Stimulated activated naive B cell treated with anti-CD40 and anti-IgM and Interleukin-4, amounts not matched to agents 10 μg/mL and 1 μg/mL and 100 μg/mL, for 72 hours (primary cell): ENCODE results near the gene ARHGEF9.

ENCODE experiments used
- ATAC-seq, 2 donors: fragments of 150-1000 bp; cut with Tn5 transposase; replicated peaks; 2 replicates each; pipeline ENCODE4 v1.10.0; 2021; ENCODE audit warnings: moderate library complexity in 1 of 2
- DNase-seq: peaks from one replicate; pipeline ENCODE4 v3.0.0; 2021
- H3K27ac Mint-ChIP-seq: one replicate; pipeline ENCODE4 v1.8.0; 2022; ENCODE audit warnings: mild to moderate bottlenecking, mixed read lengths
- H3K27me3 Mint-ChIP-seq, 2 donors: one replicate each; pipeline ENCODE4 v1.8.0; 2022; ENCODE audit warnings: mixed read lengths in 2 of 2
- H3K36me3 Mint-ChIP-seq, 2 donors: one replicate each; pipeline ENCODE4 v1.8.0; 2022; ENCODE audit warnings: mixed read lengths in 2 of 2, mild to moderate bottlenecking in 1 of 2
- H3K4me1 Mint-ChIP-seq, 2 donors: one replicate each; pipeline ENCODE4 v1.8.0; 2022; ENCODE audit warnings: mixed read lengths in 2 of 2, mild to moderate bottlenecking in 1 of 2
- H3K4me3 Mint-ChIP-seq, 2 donors: one replicate each; pipeline ENCODE4 v1.8.0; 2022; ENCODE audit warnings: mild to moderate bottlenecking in 2 of 2, mixed read lengths in 2 of 2, moderate library complexity in 1 of 2
- H3K9me3 Mint-ChIP-seq, 2 donors: one replicate each; pipeline ENCODE4 v1.8.0; 2022; ENCODE audit warnings: mixed read lengths in 2 of 2, mild to moderate bottlenecking in 1 of 2

Gene ARHGEF9

GRCh38 chrX:63737131-63737921, 47.7 kb downstream of the ARHGEF9 start:
- Mint-ChIP-seq H3K4me3 (no peak overlapping the region), H3K9me3 (no peaks in the 10 kb centered on the region), H3K27ac (no peak overlapping the region), H3K36me3 (peaks cover 1 to 3% of the 10 kb centered on the region in 2 donors), H3K27me3 (no peaks in the 10 kb centered on the region), H3K4me1 (peaks cover 11 to 14% of the 10 kb centered on the region in 2 donors)
- no peak for ATAC-seq
- no peak for DNase-seq

DNA sequence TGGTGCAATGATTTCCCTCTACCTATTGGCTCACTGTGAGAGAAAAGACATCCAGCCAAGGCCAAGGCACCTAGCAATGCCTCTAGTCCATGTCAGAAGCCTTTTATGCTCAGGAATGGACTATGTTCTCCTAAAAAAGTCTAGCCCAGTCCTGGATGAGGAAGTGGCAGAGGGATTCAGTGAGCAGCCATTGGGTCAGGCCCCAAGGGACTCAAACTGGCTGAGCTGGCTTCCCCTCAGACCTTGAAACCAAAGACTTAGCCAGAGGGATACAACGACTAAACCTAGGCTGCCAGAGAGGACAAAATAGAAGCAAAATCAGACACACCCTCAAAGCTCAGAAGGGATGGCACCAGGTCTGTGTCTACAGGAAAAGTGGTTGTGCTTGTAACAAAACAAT, 49.1 kb downstream of the ARHGEF9 start:
- Mint-ChIP-seq H3K27me3 (no peaks in the 10 kb centered on the region), H3K4me3 (no peak overlapping the region), H3K9me3 (no peaks in the 10 kb centered on the region), H3K36me3 (peaks cover 6% of the 10 kb centered on the region in 2 donors), H3K4me1 (peaks cover 11 to 19% of the 10 kb centered on the region in 2 donors), H3K27ac (no peak overlapping the region)
- DNase-seq (no peak), ATAC-seq (no peak)

DNA sequence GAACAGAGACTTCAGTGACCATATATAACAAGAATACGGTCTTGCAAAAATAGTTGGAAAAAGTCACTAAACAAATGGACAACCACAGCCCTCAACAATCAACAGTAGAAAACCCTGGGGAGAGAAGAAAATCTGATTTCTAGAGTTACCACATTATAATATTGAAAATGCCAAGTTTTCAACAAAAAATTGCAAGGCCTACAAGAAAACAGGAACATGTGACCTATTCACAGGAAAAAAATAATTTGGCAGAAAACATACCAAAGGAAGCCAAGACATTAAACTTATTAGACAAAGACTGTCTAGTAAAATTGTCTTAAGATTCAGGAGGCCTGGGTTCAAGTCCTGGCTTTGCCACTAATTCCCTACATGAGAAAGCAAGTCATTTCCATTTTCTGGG, 64.7 kb downstream of the ARHGEF9 start:
- Mint-ChIP-seq H3K4me1 (peaks cover 0 to 3% of the 10 kb centered on the region in 2 donors), H3K27ac (no peak overlapping the region), H3K36me3 (peaks cover 13% of the 10 kb centered on the region in 2 donors), H3K9me3 (no peaks in the 10 kb centered on the region), H3K27me3 (no peaks in the 10 kb centered on the region), H3K4me3 (no peak overlapping the region)
- ATAC-seq: no peak
- no peak for DNase-seq

GRCh38 chrX:63719633-63720032, 65.4 kb downstream of the ARHGEF9 start:
- Mint-ChIP-seq H3K36me3 (peaks cover 13% of the 10 kb centered on the region in 2 donors), H3K9me3 (no peaks in the 10 kb centered on the region), H3K4me1 (peaks cover 0 to 3% of the 10 kb centered on the region in 2 donors), H3K27ac (no peak overlapping the region), H3K27me3 (no peaks in the 10 kb centered on the region), H3K4me3 (no peak overlapping the region)
- ATAC-seq (no peak), DNase-seq (no peak)

DNA sequence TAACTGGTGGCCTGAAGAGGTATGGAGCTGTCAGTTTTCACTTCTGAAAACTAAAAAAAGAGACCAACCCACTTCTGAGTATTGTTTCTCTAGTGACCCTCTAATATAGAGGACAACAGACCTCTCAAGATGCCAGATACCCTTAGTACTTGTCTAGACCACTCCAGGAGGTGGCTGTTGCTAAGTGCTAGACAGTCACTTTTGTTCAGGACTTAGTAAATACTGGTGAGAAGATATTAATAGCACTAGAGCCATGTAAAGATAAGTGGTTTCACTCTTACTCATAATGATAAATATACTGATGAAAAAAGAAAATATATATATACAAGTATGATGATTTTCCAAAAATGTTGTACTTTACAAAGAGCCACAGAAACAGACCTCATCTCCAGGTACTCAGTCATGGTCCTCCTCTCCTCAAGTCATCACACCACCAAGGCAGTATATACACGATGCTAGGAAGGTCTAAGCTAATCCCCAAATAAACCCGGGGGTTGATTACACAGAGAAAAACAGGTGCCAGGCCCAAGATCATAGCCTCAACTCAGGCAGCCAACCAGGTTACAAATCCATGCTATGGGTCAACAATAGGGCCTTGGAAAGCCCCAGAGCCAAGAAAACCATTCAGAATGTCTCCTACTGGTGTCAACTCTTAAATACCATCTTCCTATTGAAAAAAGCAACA, 66.9 kb downstream of the ARHGEF9 start:
- no peak for DNase-seq
- Mint-ChIP-seq H3K9me3 (no peaks in the 10 kb centered on the region), H3K27me3 (no peaks in the 10 kb centered on the region), H3K4me1 (peaks cover 0 to 3% of the 10 kb centered on the region in 2 donors), H3K4me3 (no peak overlapping the region), H3K27ac (no peak overlapping the region), H3K36me3 (peaks cover 13 to 16% of the 10 kb centered on the region in 2 donors)
- ATAC-seq: peak in 1 of 2 donors; percentile 29

DNA sequence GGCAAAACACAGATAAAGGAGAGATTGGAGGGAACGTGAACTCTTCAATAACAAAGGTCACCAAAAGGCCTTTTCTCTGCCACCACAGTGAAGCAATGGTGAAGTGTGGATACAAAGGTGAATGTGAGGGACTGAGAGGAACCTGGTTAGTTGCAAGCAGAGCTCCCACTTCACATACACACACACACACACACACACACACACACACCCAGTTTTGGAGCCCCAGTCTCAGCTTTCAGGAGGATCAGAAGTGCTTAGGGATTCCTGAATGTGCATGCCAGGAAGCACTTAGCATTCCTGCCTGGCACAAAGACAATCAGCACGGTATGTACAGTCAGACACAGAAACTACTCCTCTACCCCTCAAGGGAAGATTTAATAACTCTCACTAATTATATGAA, 71.5 kb downstream of the ARHGEF9 start:
- Mint-ChIP-seq H3K27me3 (no peaks in the 10 kb centered on the region), H3K4me1 (peaks cover 0 to 3% of the 10 kb centered on the region in 2 donors), H3K36me3 (peaks cover 11 to 18% of the 10 kb centered on the region in 2 donors), H3K9me3 (no peaks in the 10 kb centered on the region), H3K27ac (no peak overlapping the region), H3K4me3 (no peak overlapping the region)
- DNase-seq (no peak), ATAC-seq (no peak)

- H3K4me1 Mint-ChIP-seq: peaks cover 0 to 1% of the 10 kb centered on the region in 2 donors
These were observed 76.2 kb downstream of the ARHGEF9 start for GRCh38 chrX:63708801-63709200.

GRCh38 chrX:63702556-63702955, 82.5 kb downstream of the ARHGEF9 start:
- Mint-ChIP-seq H3K27me3 (no peaks in the 10 kb centered on the region), H3K4me1 (peaks cover 5 to 10% of the 10 kb centered on the region in 2 donors), H3K9me3 (peaks cover 4% of the 10 kb centered on the region in 2 donors), H3K36me3 (peaks cover 32 to 40% of the 10 kb centered on the region in 2 donors), H3K4me3 (no peak overlapping the region), H3K27ac (no peak overlapping the region)
- ATAC-seq (no peak), DNase-seq (no peak)

More at GRCh38 chrX:63708801-63709200, 76.2 kb downstream of the ARHGEF9 start:
- ATAC-seq: no peak
- peaks cover 19 to 23% of the 10 kb centered on the region in 2 donors for H3K36me3 Mint-ChIP-seq
- no peaks in the 10 kb centered on the region for H3K9me3 Mint-ChIP-seq
- no peaks in the 10 kb centered on the region for H3K27me3 Mint-ChIP-seq
- no peak overlapping the region for H3K4me3 Mint-ChIP-seq
- H3K27ac Mint-ChIP-seq: no peak overlapping the region
- no peak for DNase-seq

- peaks cover 4 to 9% of the 10 kb centered on the region in 2 donors for H3K9me3 Mint-ChIP-seq
- peaks cover 0 to 2% of the 10 kb centered on the region in 2 donors for H3K4me1 Mint-ChIP-seq
- ATAC-seq: peak in 1 of 2 donors; percentile 53
- H3K4me3 Mint-ChIP-seq: no peak overlapping the region
- H3K27ac Mint-ChIP-seq: no peak overlapping the region
- H3K27me3 Mint-ChIP-seq: peaks cover 0 to 4% of the 10 kb centered on the region in 2 donors
- DNase-seq: no peak
- peaks cover 26 to 39% of the 10 kb centered on the region in 2 donors for H3K36me3 Mint-ChIP-seq
These were observed 97.9 kb downstream of the ARHGEF9 start for GRCh38 chrX:63686878-63687714.

DNA sequence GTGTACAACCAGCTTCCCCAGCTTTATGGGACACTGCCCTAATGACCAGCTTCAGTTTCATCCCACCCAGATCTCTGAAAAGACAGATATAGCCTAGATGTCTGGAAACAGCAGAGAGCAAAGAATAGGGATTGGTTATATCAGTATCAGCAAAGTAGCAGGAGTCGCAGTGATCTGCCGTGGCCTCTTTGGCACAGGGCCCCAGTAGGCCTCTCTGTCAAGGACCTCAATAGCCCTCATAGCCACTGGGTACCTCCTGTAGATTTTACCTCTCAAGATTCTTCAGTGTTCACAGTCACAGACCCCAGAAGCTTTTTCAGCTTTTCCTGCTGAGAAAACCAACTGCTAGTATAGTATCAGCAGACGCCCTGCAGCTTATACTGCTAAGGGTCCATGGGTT, 104.6 kb downstream of the ARHGEF9 start:
- DNase-seq (no peak), ATAC-seq (no peak)
- Mint-ChIP-seq H3K27ac (no peak overlapping the region), H3K9me3 (no peaks in the 10 kb centered on the region), H3K4me1 (no peaks in the 10 kb centered on the region), H3K27me3 (no peaks in the 10 kb centered on the region), H3K4me3 (no peak overlapping the region), H3K36me3 (peaks cover 18 to 26% of the 10 kb centered on the region in 2 donors)

- Mint-ChIP-seq H3K36me3 (peaks cover 20 to 22% of the 10 kb centered on the region in 2 donors), H3K9me3 (no peaks in the 10 kb centered on the region), H3K27ac (no peak overlapping the region), H3K4me3 (no peak overlapping the region), H3K27me3 (no peaks in the 10 kb centered on the region), H3K4me1 (no peaks in the 10 kb centered on the region)
- ATAC-seq (no peak), DNase-seq (no peak)
These were observed 105.6 kb downstream of the ARHGEF9 start for GRCh38 chrX:63679432-63679831.

DNA sequence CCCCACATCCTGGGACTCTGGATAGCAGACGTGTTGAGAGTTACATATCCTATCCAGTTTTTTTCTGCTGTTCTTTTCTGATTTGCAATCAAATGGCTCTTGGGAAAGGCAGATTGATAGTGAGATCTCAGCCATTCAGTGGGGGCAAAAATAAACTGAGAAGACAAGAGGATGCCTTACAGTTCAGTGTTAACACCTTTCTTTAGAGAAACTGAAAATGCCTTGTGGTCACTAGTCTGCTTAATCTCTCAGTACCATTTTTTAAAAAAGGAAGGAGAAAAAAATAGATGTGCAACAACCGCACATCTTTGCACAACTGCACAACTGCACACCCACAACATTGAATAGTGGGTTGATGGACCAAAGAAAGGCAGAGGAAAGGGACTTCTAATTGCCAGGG, 109.3 kb downstream of the ARHGEF9 start:
- H3K4me3 Mint-ChIP-seq: no peak overlapping the region
- no peaks in the 10 kb centered on the region for H3K27me3 Mint-ChIP-seq
- H3K4me1 Mint-ChIP-seq: no peaks in the 10 kb centered on the region
- ATAC-seq: no peak
- no peak for DNase-seq
- peaks cover 8 to 9% of the 10 kb centered on the region in 2 donors for H3K36me3 Mint-ChIP-seq
- H3K9me3 Mint-ChIP-seq: no peaks in the 10 kb centered on the region
- H3K27ac Mint-ChIP-seq: no peak overlapping the region

DNA sequence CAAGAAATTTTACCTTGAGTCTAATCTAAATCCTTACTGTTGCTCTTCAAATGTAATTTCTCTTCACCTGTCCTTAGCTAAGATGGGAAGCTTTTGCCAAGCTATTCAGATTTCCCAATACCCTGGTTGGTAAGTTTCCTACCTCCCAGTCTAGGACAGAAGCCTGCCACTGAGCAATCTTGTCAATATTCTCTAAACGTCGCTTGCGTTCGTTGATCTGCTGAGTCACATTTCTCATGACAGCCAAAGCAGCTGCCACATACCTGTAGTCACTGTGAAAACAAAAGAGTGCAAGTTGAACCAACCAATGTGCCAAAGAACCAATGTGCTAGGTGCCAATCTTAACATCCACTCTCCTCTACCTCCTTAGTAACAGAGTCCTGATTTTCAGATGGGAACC, 111.1 kb downstream of the ARHGEF9 start:
- Mint-ChIP-seq H3K27ac (no peak overlapping the region), H3K4me3 (no peak overlapping the region), H3K9me3 (no peaks in the 10 kb centered on the region), H3K27me3 (no peaks in the 10 kb centered on the region), H3K4me1 (no peaks in the 10 kb centered on the region), H3K36me3 (peaks cover 14 to 16% of the 10 kb centered on the region in 2 donors)
- ATAC-seq (no peak), DNase-seq (no peak)

DNA sequence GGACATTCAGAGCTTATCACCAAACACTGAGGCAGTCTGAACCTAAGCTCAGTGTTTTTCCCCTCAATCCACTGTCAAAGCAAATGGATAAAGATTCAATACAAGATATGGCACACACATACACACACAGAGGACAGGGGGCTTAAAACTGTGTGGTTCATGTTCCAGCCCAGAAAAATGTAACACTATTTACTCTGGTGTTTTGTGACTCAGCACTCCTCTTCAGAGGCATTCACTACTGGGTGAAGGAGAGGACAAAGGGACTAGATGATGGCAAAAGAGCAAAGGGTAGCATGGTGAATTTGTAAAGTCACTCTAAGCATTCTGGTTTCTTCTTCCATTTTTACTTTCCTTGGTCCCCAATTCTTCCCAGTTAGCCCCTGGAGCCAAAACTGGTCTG, 120.3 kb downstream of the ARHGEF9 start:
- ATAC-seq (no peak), DNase-seq (no peak)
- H3K27ac Mint-ChIP-seq: no peak overlapping the region
- H3K27me3 Mint-ChIP-seq: no peaks in the 10 kb centered on the region
- no peaks in the 10 kb centered on the region for H3K4me1 Mint-ChIP-seq
- H3K36me3 Mint-ChIP-seq: peaks cover 17 to 21% of the 10 kb centered on the region in 2 donors
- H3K9me3 Mint-ChIP-seq: no peaks in the 10 kb centered on the region
- H3K4me3 Mint-ChIP-seq: no peak overlapping the region
